HG03064 (cell line): ENCODE results near the gene CKB.

ENCODE experiments used
- ATAC-seq: cut with Tn5 transposase; IDR thresholded peaks from one replicate; pipeline ENCODE4 v1.9.1; 2021; ENCODE audit warnings: low read depth; ENCODE audit not compliant: unreplicated experiment

Gene CKB

GRCh38 chr14:103539056-103539825 is 16.6 kb upstream of the CKB start:
- ATAC-seq, result no peak

DNA sequence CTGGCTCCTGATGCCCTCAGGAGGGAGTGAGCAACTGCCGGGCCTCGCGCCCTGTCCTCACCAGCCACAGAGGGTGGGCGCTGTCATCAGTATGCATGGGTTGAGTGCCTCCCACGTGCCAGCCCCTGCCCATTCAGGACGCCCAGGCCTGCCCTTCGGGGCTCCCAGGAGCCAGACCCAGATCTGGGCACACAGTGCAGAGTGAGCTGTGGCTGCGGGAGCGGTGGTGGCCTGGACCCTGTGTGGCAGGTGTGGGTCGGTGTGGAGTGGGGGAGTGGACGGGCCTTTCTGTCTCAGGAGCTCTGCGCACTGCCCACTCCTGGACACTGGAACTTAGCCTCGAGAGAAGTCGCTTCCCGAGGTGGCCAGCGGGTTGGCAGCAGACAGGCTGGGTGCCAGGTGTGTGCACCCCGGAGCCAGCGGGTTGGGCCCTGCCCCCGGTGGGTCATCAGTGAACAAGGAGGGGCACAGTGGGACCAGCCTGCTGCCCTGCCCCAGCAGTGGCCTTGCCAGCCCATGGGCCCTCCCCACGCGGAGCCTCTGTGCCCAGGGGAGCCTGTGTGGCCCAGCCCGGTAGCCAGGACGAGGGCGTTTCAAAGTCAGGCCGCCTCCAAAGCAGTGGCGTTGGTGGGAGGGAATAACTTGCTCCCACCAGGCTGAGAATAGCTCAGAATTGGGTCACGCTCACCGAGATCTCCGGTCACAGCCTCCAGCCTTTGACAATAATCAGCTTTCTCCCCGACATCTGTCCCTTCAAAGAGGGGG is 15.8 kb upstream of the CKB start:
- no peak for ATAC-seq

- ATAC-seq, result no peak
Measured at GRCh38 chr14:103537175-103537990, 14.8 kb upstream of the CKB start.

DNA sequence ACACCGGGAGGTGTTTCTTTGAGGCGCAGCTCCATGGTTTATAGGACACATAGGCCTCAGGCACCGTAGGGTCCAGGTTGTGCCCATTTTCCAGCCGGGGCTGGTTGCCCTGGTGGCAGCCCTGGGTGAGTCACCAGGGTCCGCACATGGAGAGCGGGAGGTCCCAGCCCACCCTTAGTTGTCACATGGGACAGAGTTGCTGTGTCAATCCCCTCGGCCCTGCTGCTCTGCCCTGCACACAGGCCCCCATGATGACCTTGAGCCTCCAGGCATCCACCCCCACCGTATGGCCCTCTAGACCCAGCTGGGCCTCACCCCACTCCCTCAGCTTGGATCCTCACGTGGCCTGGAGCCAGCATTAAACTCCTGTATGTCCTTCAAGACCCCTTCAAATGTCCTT is 14.1 kb upstream of the CKB start:
- ATAC-seq, result no peak

- ATAC-seq, result no peak
Measured at GRCh38 chr14:103535891-103536565, 13.4 kb upstream of the CKB start.

DNA sequence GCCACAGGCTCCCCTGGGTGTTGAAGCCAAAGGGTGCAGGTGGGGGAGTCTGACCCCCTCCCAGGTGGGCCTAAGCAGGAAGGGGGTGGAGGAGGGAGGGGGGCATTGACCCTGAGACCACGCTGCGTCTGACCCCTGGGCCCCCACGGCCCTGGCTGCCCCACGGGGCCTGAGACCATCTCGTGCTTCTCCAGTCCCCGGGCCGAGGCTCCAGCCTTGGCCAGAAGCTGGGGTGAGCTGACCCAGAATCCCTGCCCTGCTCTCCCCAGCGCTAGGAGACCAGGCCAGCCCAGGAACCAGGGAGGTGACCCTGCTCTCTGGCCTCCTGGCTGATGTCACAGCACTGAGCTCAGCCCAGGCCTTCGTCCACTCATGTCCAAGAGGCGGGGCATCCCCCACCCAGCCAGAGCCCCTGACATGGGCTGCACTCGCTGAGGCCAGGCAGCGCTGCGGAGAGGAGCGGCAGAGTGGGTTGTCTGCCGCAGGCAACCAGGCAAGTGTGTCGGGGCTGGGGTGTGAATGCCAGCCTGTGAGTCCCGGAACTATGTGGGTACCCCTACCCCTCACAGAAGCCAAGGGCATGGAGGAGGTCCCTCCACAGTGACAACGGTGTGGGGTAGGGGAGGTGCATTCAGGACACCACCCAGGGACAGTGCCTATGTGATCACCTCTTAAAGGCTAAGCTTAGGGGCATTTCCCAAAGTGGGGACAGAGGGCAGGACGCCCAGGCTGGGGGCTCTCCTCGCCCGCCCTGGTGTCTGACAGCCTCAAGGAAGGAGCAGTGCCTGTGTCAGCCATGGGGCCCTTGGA is 12.7 kb upstream of the CKB start:
- no peak for ATAC-seq

DNA sequence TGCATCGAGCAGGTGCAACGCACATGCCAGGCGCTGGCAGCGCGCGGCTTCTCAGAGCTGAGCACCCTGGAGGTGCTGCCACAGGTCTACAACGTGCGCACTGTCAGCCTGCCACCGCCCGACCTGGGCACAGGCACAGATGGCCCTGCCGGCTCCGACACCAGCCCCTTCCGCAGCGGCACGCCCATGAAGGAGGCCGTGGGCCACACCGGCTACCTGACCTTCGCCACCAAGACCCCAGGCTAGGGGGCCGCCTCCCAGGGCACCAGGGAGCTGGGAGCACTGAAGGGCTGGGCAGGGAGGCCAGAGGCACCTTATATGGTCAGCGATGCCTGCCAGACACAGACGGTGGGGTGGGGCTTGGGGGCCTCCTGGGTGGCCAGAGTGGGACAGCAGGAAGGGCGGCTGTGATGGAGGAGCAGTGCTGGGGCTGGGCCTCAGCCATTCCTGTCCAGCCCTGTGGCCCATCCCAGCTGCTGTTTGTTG is 12.0 kb upstream of the CKB start:
- no peak for ATAC-seq

DNA sequence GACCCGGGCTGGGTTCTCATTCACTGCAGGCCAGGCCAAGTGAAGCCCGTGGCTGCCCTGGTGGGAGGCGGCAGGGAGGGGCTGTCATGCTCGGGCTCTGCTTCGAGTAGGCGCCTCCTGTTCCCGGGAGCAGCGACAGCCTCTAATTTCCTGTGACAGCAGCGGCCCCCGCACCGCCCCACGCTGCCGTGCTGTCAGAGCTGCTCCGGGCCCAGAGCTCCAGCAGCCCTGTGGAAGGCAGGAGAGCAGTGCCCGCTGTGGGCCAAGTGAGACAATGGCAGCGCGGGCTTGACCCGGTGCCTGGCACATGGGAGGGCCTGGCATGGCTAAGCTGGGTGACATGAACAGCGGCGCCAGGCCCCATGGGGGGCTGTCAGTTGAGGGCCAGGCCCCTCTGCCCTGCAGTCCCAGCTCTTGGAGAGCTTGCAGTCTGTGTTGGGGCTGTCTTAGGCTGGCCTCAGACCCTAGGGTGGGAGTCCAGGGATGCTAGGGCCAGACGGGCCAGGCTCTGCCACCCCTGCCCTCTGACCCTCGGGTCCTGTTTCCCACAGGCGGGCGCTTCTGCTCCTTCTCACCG is 11.5 kb upstream of the CKB start:
- no peak for ATAC-seq

GRCh38 chr14:103533137-103533998 is 10.7 kb upstream of the CKB start:
- ATAC-seq, result no peak

GRCh38 chr14:103532216-103533136 is 9.8 kb upstream of the CKB start:
- no peak for ATAC-seq

DNA sequence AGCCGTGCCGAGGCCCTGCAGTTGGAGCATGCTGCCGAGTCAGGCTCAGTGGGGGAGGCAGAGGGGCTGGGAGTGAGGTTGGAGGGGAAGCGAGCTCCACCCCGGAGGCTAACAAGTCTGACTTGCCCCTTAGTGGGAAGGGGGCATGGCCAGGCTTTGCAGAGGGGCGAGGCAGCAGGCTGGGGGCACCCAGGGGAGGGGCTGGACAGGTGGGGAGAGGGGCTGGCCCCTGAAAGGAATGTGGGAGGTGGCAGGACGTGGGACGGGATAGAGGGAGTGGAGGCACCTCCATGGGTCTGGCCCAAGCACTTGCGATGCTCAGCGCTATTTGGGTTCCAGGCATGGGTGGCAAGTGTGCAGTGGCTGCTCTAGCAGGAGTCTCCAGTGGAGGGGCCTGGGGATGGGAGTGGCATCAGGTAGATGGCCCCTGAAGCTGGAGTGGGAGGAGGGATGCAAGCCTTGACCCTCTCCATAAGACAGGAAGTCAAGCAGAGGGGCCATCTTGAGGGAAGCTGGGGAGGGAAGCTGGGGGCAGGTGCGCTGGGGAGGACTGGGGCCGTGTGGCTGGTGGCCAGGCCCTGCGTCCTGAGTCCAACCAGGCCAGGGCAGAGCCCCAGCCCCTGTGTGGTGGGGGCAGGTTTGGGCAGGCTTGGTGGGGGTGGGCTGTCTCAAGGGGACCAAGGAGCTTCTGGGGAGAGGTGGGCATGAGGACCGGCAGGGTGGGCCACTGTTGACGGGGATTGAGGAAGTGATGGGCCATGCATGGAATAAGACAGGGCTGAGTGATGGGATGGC is 9.0 kb upstream of the CKB start:
- no peak for ATAC-seq

DNA sequence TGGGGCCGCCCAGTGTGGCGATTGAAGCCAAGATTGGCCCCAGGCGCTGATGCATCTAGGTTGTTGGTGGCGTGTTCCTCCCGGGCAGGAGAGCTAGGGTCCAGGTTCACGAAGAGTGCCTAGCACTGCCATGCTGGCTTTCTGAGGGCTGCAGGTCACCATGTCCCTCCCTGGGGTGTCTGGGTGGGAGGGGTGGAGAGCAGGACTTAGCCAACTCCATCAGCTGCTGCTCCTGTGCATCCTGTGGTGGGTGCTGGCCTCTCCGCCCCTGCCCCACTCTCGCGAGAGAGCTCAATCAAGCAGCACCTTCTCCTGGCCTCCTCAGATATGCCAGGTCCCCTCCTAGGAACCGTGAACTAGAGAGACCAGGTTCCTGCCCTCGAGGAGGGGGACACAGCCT is 8.2 kb upstream of the CKB start:
- no peak for ATAC-seq

- ATAC-seq, result no peak
Measured at GRCh38 chr14:103530390-103530789, 7.8 kb upstream of the CKB start.

DNA sequence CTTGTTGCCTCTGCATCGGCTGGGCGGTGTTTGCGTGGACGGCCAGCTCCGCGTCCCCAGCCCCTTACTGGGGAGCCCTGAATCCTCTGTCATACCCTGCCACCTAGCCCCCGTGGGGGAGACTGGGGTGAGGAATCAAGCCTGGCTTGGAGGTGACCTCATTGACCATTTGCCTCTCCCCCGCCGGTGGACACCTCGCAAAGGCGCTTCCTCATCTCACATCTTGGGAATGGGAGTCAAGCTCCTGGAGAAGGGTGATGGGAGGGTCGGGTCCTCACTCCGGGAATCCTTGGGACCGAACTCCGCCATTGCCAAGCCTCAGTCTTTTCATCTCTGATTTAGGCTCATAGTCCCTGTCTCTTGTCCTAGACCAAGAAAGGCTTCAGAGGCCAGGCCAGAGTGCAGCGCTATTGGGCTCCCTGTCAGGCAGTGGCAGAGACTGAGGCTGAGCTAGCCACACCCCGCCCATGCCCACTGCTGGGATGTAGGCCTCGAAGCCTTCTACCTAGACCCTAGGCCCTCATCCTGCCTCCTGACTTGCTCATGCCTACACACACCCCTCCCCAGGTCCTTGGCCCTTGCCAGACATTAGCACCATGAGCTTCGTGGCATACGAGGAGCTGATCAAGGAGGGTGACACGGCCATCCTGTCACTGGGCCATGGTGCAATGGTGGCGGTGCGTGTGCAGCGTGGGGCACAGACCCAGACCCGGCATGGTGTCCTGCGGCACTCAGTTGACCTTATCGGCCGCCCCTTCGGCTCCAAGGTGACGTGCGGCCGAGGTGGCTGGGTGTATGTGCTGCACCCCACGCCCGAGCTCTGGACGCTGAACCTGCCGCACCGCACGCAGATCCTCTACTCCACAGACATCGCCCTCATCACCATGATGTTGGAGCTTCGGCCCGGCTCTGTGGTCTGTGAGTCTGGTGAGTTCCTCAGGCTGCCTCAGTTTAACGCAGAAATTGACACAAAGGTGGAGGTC is 7.0 kb upstream of the CKB start:
- ATAC-seq, result no peak

DNA sequence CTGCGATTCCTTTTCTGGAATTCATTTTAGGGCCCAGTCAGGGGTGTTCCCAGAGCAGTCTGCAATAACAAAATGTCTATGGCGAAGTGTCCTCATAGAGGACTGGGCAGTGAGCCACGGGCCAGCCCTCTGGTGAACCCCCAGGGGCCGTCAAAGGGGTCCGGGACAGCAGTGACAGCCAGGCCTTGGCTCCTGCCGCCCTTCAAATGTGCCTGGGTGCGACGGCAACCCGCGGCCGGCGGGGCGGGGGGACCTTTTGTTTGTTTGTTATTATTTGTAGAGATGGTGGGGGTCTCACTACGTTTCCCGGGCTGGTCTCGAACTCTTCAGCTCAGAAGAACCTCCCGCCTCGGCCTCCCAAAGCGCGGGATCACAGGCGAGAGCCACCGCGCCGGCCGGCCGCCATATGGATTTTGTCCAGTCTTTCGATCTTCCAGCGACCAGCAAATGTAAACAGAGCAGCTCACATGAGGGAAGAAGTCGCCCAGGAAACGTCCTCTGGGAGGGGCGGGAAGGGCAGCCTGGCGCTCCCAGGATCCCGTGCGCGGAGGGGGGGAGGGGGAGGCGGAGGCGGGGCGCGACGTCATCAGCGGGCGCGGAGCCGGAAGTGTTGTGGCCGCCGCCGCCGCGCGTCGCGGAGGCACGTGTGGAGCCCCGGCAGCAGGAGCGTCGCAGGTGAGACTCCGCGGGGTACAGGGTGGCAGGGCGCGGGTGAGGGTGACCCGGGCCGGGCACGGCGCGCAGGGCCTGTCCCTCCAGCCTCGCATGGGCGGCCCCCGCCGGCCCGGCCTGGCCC is 6.2 kb upstream of the CKB start, which contains the start of gene TRMT61A:
Gene TRMT61A, plus strand, starts transcription at position 610 of the 796 bp plus-strand sequence. CDS start 783 bp downstream, outside the sequence.
- no peak for ATAC-seq
